ENCODE results near the gene KREMEN1. TPM values are rescaled to one million over a fixed set of nuclear protein-coding genes. Genes with fewer than 3 reads are reported as not detected.

The KREMEN1 gene
- total and polyA plus RNA-seq, 8 donors: 5.4 to 34.5 (median 11.6) TPM

DNA sequence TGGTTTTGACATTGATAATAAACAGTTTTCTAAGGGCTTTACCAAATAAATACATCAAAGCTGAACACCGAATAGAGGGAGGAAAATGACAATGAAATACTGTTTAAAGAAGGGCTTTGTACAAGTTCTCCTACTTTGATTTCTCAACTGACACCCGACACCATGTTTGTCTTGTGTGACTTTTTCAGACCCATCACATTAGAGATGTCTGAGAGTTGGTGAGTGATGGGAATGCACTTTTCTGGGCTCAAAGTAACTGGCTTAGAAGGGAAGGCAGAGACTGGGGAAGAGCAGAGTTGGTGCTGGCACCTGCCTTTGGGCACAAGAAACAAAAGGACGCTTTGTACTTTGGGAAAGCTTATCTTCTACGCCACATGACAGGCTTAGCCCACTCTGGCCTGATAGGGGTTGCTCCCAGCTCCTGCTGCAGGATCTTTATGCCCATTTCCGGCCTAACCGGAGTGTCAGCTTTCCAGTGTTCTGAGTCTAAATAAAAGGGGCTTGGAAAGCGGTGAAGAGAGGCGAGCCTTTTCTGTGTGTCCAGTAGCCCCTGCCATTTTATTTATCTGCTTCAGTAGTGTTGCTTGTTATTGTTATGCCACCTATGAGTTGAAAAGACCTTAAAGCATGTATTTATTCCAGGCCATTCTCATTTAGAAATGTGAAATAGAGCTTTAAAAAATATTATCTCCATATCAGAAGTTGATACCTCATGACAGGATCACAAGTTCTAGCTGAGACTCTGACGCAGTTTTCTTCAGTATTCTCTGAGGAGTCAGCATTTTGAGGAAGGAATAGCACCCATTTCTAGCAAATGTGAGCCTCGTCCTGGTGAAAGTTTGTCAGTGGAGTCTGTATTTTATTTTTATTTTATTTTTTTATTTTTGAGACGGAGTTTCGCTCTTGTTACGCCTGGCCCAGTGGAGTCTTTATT lies 24.2 kb downstream of the KREMEN1 start:
- WGBS, 5 donors: 48 to 68% (median 64%) methylated on average over 13 of the region's 13 CpGs

DNA sequence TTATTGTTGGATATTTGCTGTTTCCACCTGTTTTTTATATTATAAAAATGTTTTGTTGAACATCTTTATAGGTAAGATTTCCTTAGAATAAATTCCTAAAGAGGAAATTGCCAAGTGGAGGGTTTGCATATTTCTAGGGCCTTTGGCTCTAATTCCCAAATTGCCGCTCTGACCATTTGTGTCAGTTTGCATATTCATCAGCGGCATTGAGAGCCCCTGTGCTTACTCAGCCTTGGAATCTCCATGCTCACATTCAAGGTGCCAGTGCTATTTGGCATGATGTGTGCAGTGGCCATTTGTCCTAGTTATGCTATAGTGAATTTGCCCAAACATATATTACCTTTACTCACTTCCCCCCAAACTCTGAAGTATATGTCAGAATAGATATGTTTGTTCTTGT lies 25.5 kb downstream of the KREMEN1 start:
- intact Hi-C loops (cut with DNase I; ENCODE audit: low total_unique reads): no loop called here
- no peak for TF ChIP-seq POLR2A (IDR thresholded peaks at IDR 0.05)
- no peak for TF ChIP-seq EP300 (IDR thresholded peaks at IDR 0.05)
- TF ChIP-seq, protein P1, sequence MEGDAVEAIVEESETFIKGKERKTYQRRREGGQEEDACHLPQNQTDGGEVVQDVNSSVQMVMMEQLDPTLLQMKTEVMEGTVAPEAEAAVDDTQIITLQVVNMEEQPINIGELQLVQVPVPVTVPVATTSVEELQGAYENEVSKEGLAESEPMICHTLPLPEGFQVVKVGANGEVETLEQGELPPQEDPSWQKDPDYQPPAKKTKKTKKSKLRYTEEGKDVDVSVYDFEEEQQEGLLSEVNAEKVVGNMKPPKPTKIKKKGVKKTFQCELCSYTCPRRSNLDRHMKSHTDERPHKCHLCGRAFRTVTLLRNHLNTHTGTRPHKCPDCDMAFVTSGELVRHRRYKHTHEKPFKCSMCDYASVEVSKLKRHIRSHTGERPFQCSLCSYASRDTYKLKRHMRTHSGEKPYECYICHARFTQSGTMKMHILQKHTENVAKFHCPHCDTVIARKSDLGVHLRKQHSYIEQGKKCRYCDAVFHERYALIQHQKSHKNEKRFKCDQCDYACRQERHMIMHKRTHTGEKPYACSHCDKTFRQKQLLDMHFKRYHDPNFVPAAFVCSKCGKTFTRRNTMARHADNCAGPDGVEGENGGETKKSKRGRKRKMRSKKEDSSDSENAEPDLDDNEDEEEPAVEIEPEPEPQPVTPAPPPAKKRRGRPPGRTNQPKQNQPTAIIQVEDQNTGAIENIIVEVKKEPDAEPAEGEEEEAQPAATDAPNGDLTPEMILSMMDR (IDR thresholded peaks at IDR 0.05): no peak
- no peak for TF ChIP-seq POLR2AphosphoS5 (IDR thresholded peaks at IDR 0.05)
- no peak for DNase-seq
- H3K27ac ChIP-seq: no peak overlapping the region
- no peak overlapping the region for H3K4me3 ChIP-seq
- no peaks in the 10 kb centered on the region for H3K27me3 ChIP-seq
- no peaks in the 10 kb centered on the region for H3K9me3 ChIP-seq
- 89 to 98% (median 96%) methylated on average over 2 of the region's 2 CpGs for whole genome bisulfite sequencing, 5 donors
- H3K4me1 ChIP-seq: peaks cover 4 to 21% (median 18%) of the 10 kb centered on the region in 4 donors
- peaks cover 0 to 20% (median 14%) of the 10 kb centered on the region in 4 donors for H3K36me3 ChIP-seq

More for the DNA sequence above, 24.2 kb downstream of the KREMEN1 start:
- Histone ChIP-seq H3K36me3 (peaks cover 0 to 20% (median 14%) of the 10 kb centered on the region in 4 donors), H3K27ac (peak overlapping the region in 4 of 5 donors; percentile 11 to 61 (median 30)), H3K4me1 (peaks cover 17 to 34% (median 31%) of the 10 kb centered on the region in 4 donors), H3K27me3 (no peaks in the 10 kb centered on the region), H3K4me3 (no peak overlapping the region), H3K9me3 (no peaks in the 10 kb centered on the region)
- peak; percentile 64 to 74 for DNase-seq
- peak in 2 of 3 donors; percentile 6 to 30 for TF ChIP-seq POLR2AphosphoS5 (IDR thresholded peaks at IDR 0.05)
- TF ChIP-seq, protein P1 (IDR thresholded peaks at IDR 0.05): no peak
- intact Hi-C loops (cut with DNase I; ENCODE audit: low total_unique reads): no loop called here

DNA sequence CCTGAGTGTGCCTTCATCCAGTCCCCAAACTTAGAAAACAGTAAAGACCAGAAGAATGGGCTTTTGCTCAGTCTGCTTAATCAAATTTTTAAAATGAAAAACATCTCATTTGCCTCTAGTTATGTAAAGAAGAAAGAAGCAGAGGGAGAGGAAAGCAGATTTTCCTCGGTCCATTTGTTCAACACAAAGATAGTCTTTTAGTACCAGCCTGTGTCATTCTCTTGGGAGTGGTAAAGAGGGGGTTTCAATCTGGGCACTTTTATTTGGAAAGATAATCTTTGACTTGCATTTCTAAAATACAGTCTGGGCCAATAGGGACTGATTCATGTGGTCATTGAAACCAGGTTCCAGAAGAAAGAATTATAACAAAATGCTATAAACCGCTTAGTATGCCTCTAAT lies 29.5 kb downstream of the KREMEN1 start:
- Histone ChIP-seq H3K27me3 (no peaks in the 10 kb centered on the region), H3K4me1 (peaks cover 0 to under 1% (median 0%) of the 10 kb centered on the region in 4 donors), H3K4me3 (no peak overlapping the region), H3K27ac (no peak overlapping the region), H3K36me3 (peaks cover 0 to 13% (median 10%) of the 10 kb centered on the region in 4 donors), H3K9me3 (no peaks in the 10 kb centered on the region)
- TF ChIP-seq POLR2AphosphoS5 (IDR thresholded peaks at IDR 0.05) (no peak), POLR2A (IDR thresholded peaks at IDR 0.05) (no peak), EP300 (IDR thresholded peaks at IDR 0.05) (no peak)
- TF ChIP-seq, protein P1 (IDR thresholded peaks at IDR 0.05): no peak
- intact Hi-C loops (cut with DNase I; ENCODE audit: low total_unique reads): no loop called here
- WGBS, 5 donors: 78 to 88% (median 82%) methylated on average over 2 of the region's 2 CpGs
- no peak for DNase-seq

DNA sequence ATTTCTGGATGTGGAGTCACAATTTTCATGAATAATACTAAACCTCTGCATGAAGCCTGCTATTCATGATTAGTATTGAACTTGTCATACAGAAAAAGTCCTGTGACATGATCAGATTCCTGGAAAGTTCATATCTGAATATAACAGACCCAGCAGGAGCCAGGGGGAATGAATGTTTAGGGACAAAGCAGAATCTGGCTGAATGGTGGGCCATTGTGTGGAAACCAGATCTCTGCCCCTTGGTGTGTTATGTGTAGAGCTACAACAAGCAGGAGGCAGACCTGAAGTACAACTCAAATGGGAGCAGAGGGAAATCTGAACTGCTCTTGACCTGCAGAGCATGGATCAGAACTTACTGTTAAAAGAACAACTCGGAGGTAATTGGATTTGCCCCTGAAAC lies 30.3 kb downstream of the KREMEN1 start:
- intact Hi-C loops (cut with DNase I; ENCODE audit: low total_unique reads): no loop called here
- H3K27me3 ChIP-seq: no peaks in the 10 kb centered on the region
- H3K9me3 ChIP-seq: no peaks in the 10 kb centered on the region
- TF ChIP-seq, protein P1 (IDR thresholded peaks at IDR 0.05): no peak
- TF ChIP-seq EP300 (IDR thresholded peaks at IDR 0.05) (no peak), POLR2A (IDR thresholded peaks at IDR 0.05) (no peak), POLR2AphosphoS5 (IDR thresholded peaks at IDR 0.05) (no peak)
- 86 to 96% (median 89%) methylated on average over 1 of the region's 1 CpG for WGBS, 5 donors
- H3K36me3 ChIP-seq: peaks cover 0 to 13% (median 10%) of the 10 kb centered on the region in 4 donors
- no peaks in the 10 kb centered on the region for H3K4me1 ChIP-seq
- no peak overlapping the region for H3K4me3 ChIP-seq
- H3K27ac ChIP-seq: no peak overlapping the region
- DNase-seq: no peak
